Measurements from ENCODE around the gene TTC16.

DNA sequence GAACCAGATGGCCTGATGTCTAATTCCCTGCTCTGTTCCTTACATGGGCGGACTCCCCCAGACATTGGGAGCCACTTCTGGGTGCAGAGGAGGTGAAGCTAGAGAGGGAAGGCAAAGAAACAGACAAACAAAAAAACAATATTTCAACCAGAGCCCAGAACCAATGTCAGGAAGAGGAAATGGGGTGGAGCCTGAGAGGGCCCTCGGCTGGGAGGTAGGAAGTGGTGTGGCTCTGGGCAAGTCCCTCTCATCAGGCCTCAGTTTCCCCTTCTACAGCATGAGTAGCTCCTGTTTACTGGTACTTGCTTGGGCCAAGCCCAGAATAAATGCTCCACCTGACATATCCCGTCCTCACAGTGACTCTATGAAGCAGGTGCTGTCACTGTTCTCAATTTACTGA is 51.5 kb downstream of the TTC16 start:
- TF ChIP-seq, protein P1, sequence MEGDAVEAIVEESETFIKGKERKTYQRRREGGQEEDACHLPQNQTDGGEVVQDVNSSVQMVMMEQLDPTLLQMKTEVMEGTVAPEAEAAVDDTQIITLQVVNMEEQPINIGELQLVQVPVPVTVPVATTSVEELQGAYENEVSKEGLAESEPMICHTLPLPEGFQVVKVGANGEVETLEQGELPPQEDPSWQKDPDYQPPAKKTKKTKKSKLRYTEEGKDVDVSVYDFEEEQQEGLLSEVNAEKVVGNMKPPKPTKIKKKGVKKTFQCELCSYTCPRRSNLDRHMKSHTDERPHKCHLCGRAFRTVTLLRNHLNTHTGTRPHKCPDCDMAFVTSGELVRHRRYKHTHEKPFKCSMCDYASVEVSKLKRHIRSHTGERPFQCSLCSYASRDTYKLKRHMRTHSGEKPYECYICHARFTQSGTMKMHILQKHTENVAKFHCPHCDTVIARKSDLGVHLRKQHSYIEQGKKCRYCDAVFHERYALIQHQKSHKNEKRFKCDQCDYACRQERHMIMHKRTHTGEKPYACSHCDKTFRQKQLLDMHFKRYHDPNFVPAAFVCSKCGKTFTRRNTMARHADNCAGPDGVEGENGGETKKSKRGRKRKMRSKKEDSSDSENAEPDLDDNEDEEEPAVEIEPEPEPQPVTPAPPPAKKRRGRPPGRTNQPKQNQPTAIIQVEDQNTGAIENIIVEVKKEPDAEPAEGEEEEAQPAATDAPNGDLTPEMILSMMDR (conservative IDR thresholded peaks at IDR 0.05 in 1 of 2, IDR thresholded peaks at IDR 0.05 in 1 of 2; ENCODE audit: low read depth in 1 of 2, low read length in 2 of 2), result no peak
- TF ChIP-seq EZH2 (IDR thresholded peaks at IDR 0.05; ENCODE audit: low read length, missing control alignments), result no peak

All from fibroblast of lung (primary cell).